ENCODE results near the gene TRPV4. TPM values are rescaled to one million over a fixed set of nuclear protein-coding genes. Genes with fewer than 3 reads are reported as not detected.

The TRPV4 gene
- total RNA-seq, 1 experiment from 2014 or later, result 2.4 TPM

DNA sequence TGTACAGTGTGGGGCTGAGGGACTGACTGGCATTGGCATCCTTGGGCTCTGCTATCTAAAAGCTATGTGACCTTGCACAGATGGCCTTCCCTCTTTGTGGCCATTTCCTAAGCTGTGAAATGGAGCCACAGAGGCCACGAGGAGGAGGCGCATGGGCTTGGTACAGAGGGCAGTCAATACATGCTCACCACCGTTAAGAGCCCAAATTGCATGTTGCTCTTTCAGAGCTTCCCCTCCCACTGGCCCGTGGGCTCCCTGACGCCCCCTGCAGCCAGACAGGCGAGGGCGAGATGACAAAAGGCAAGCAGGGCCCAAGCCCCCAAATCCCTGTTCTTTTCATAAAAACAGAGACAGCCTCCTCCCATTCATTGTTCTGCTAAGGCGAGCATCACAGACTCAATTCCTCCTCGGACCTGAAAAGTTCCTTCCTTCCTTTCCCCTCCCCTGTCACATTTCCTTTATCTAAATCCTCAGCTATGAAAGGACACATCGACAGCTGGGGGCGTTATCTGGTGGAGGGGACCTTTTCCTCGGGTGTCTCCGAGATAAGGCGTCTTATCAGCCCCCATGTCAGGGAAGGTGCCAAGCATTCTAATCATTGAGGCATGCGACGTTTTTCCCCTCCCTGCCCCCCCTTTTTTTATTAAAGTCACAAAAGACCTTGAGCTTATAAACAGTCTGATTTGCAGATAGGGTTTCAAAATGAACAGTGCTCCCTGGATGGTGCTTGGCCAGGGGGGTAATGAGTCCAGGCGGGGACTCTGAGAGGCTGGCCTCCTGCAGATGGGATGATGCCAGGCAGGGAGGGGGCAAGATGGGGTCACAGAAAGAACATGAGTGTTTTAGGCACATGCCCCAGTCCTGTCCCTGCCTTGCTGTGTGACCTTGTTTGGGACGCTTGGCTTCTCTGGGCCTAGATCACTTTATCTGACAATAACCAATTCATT lies 93.2 kb downstream of the TRPV4 start:
- Histone ChIP-seq H3K27ac (ENCODE audit: low read length) (no peak overlapping the region), H3K9me3 (ENCODE audit: low read length) (no peaks in the 10 kb centered on the region), H3K27me3 (ENCODE audit: low read length) (no peaks in the 10 kb centered on the region), H3K4me2 (ENCODE audit: low read length) (no peak overlapping the region), H3K9ac (ENCODE audit: low read length) (no peak overlapping the region), H4K20me1 (ENCODE audit: low read length) (no peaks in the 10 kb centered on the region), H3K79me2 (ENCODE audit: low read length) (no peaks in the 10 kb centered on the region), H3K4me3 (ENCODE audit: low read length) (no peak overlapping the region), H3K4me1 (ENCODE audit: insufficient read depth, low read length) (no peaks in the 10 kb centered on the region), H3K9me2 (replicated peaks; ENCODE audit: low read length) (no peaks in the 10 kb centered on the region), H3K36me3 (ENCODE audit: low read depth, low read length) (no peaks in the 10 kb centered on the region), H3F3A (ENCODE audit: low read length, unreplicated experiment) (no peaks in the 10 kb centered on the region), H2AFZ (ENCODE audit: low read length) (no peak overlapping the region)
- POLR2A ChIA-PET (ENCODE audit: unreplicated experiment), result no interaction called here
- intact Hi-C loops (cut with micrococcal nuclease), result no loop called here
- TF ChIP-seq EZH2phosphoT487 (IDR thresholded peaks at IDR 0.05; ENCODE audit: borderline replicate concordance, low read length), result no peak
- TF ChIP-seq, protein P1, sequence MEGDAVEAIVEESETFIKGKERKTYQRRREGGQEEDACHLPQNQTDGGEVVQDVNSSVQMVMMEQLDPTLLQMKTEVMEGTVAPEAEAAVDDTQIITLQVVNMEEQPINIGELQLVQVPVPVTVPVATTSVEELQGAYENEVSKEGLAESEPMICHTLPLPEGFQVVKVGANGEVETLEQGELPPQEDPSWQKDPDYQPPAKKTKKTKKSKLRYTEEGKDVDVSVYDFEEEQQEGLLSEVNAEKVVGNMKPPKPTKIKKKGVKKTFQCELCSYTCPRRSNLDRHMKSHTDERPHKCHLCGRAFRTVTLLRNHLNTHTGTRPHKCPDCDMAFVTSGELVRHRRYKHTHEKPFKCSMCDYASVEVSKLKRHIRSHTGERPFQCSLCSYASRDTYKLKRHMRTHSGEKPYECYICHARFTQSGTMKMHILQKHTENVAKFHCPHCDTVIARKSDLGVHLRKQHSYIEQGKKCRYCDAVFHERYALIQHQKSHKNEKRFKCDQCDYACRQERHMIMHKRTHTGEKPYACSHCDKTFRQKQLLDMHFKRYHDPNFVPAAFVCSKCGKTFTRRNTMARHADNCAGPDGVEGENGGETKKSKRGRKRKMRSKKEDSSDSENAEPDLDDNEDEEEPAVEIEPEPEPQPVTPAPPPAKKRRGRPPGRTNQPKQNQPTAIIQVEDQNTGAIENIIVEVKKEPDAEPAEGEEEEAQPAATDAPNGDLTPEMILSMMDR (conservative IDR thresholded peaks at IDR 0.05; ENCODE audit: low read depth, low read length), result peak; percentile 45
- TF ChIP-seq EZH2 (IDR thresholded peaks at IDR 0.05; ENCODE audit: low read length, unreplicated experiment), result no peak
- DNase-seq (no peak), ATAC-seq (no peak)
- BruUV-seq (replicated peaks), result no TSS peak
- CTCF ChIA-PET, result interaction anchor here (0.6 kb wide), 1 partner anchor 323 kb away, joined by 5 read pairs; no protein-coding TSS in a partner anchor

GRCh38 chr12:109738878-109739665 lies 94.1 kb downstream of the TRPV4 start:
- no TSS peak for BruUV-seq (replicated peaks)
- Histone ChIP-seq H2AFZ (ENCODE audit: low read length) (no peak overlapping the region), H4K20me1 (ENCODE audit: low read length) (no peaks in the 10 kb centered on the region), H3K9ac (ENCODE audit: low read length) (no peak overlapping the region), H3K36me3 (ENCODE audit: low read depth, low read length) (no peaks in the 10 kb centered on the region), H3K9me2 (replicated peaks; ENCODE audit: low read length) (no peaks in the 10 kb centered on the region), H3F3A (ENCODE audit: low read length, unreplicated experiment) (no peaks in the 10 kb centered on the region), H3K4me1 (ENCODE audit: insufficient read depth, low read length) (no peaks in the 10 kb centered on the region), H3K4me3 (ENCODE audit: low read length) (no peak overlapping the region), H3K4me2 (ENCODE audit: low read length) (no peak overlapping the region), H3K27me3 (ENCODE audit: low read length) (no peaks in the 10 kb centered on the region), H3K27ac (ENCODE audit: low read length) (no peak overlapping the region), H3K9me3 (ENCODE audit: low read length) (no peaks in the 10 kb centered on the region), H3K79me2 (ENCODE audit: low read length) (no peaks in the 10 kb centered on the region)
- ChIA-PET CTCF (interaction anchor here (0.6 kb wide), 1 partner anchor 602 kb away, joined by 3 read pairs; no protein-coding TSS in a partner anchor), POLR2A (ENCODE audit: unreplicated experiment) (no interaction called here)
- DNase-seq (peak; percentile 11), ATAC-seq (peak; percentile 81)
- intact Hi-C loops (cut with micrococcal nuclease), result no loop called here
- TF ChIP-seq EZH2phosphoT487 (IDR thresholded peaks at IDR 0.05; ENCODE audit: borderline replicate concordance, low read length), result no peak
- TF ChIP-seq, protein P1 (conservative IDR thresholded peaks at IDR 0.05; ENCODE audit: low read depth, low read length), result no peak
- TF ChIP-seq EZH2 (IDR thresholded peaks at IDR 0.05; ENCODE audit: low read length, unreplicated experiment), result no peak

Data from PC-3 (cell line).